ENCODE measurements around the gene STMND1.

- no peak for TF ChIP-seq CTCF (conservative IDR thresholded peaks at IDR 0.05)
- no peak for TF ChIP-seq EZH2 (IDR thresholded peaks at IDR 0.05; ENCODE audit: low read depth)
Observed at GRCh38 chr6:17099401-17100059, 2.3 kb upstream of the STMND1 start.
